Measurements from ENCODE around the gene ZRANB1. TPM values are rescaled to one million over a fixed set of nuclear protein-coding genes. Genes with fewer than 3 reads are reported as not detected.

ZRANB1 gene
- total and polyA plus RNA-seq, 2 of the 13 experiments (the other 11 are each of a cell fraction or from before 2014, with no cell fraction given): 10.3 to 19.6 TPM

- 95% methylated on average over 5 of the region's 5 CpGs for WGBS (ENCODE audit: low lambda C conversion rate)
- POLR2A ChIA-PET: no interaction called here
- no peak overlapping the region for H3K27ac ChIP-seq (ENCODE audit: extremely low read length, insufficient read depth, low read length)
- no peak for TF ChIP-seq GFI1 (CRISPR knock-in tag; IDR thresholded peaks at IDR 0.05; ENCODE audit: borderline replicate concordance)
- no peak for TF ChIP-seq THAP8 (CRISPR knock-in tag; IDR thresholded peaks at IDR 0.05; ENCODE audit: borderline replicate concordance)
- peak; percentile 81 for TF ChIP-seq ZNF121 (CRISPR knock-in tag; IDR thresholded peaks at IDR 0.05)
- TF ChIP-seq FOSL1 (CRISPR knock-in tag; IDR thresholded peaks at IDR 0.05; ENCODE audit: borderline replicate concordance): no peak
- TF ChIP-seq ZNF263 (CRISPR knock-in tag; IDR thresholded peaks at IDR 0.05): no peak
- peaks cover 0 to 14% of the 10 kb centered on the region in 2 experiments; a peak in 2 of 5 replicates for H3K36me3 ChIP-seq (replicated peaks in 1 of 2; ENCODE audit: control insufficient read depth in 1 of 2, insufficient read depth in 2 of 2, low read length in 2 of 2)
- H4K20me1 ChIP-seq (ENCODE audit: insufficient read depth, low read length): peaks cover 81% of the 10 kb centered on the region
- no peaks in the 10 kb centered on the region for H3K9me3 ChIP-seq (ENCODE audit: low read length)
- BruUV-seq (replicated peaks): no TSS peak
- intact Hi-C loops (cut with micrococcal nuclease; ENCODE audit: unreplicated experiment): no loop called here
- no peaks in the 10 kb centered on the region; a peak in 1 of 5 replicates for H3K27me3 ChIP-seq (ENCODE audit: control insufficient read depth in 1 of 2, insufficient read depth in 2 of 2, low read length in 2 of 2)
- FAIRE-seq (no peak), DNase-seq (ENCODE audit: low spot score) (no peak), ATAC-seq (no peak)
- H3K79me2 ChIP-seq (ENCODE audit: insufficient read depth, low read length): peaks cover 95% of the 10 kb centered on the region
- CTCF ChIA-PET (ENCODE audit: low intra/inter-chr PET ratio, low total read pairs): no interaction called here
- peaks cover 35% of the 10 kb centered on the region for H3K4me1 ChIP-seq (ENCODE audit: insufficient read depth, low read length)
- H3K4me2 ChIP-seq (ENCODE audit: low read depth, low read length): no peak overlapping the region
- no peak overlapping the region for H2AFZ ChIP-seq (ENCODE audit: low read length)
- H3K4me3 ChIP-seq (replicated peaks in 1 of 3; ENCODE audit: insufficient read depth in 1 of 3, low read depth in 2 of 3, low read length in 3 of 3): no peak overlapping the region
- in situ Hi-C loops (cut with HindIII; ENCODE audit: extremely low pct_ligation_motif_present, low pct_unique_long_range_greater_than_20kb): no loop called here
- no peak overlapping the region for H3K9ac ChIP-seq (ENCODE audit: insufficient read depth, low read depth, low read length)
Measured at GRCh38 chr10:124923684-124924083, 18.2 kb upstream of the ZRANB1 start.

GRCh38 chr10:124926548-124926947, 15.4 kb upstream of the ZRANB1 start:
- intact Hi-C loops (cut with micrococcal nuclease; ENCODE audit: unreplicated experiment): no loop called here
- TF ChIP-seq PRDM4 (CRISPR knock-in tag; IDR thresholded peaks at IDR 0.05; ENCODE audit: borderline replicate concordance) (no peak), PAX8 (CRISPR knock-in tag; IDR thresholded peaks at IDR 0.05; ENCODE audit: borderline replicate concordance) (no peak), ZNF607 (CRISPR knock-in tag; IDR thresholded peaks at IDR 0.05; ENCODE audit: borderline replicate concordance) (no peak), ZNF10 (CRISPR knock-in tag; IDR thresholded peaks at IDR 0.05; ENCODE audit: borderline replicate concordance, low read depth) (no peak), ZFP37 (CRISPR knock-in tag; IDR thresholded peaks at IDR 0.05; ENCODE audit: borderline replicate concordance) (no peak), ARHGAP35 (CRISPR knock-in tag; IDR thresholded peaks at IDR 0.05; ENCODE audit: borderline replicate concordance) (no peak), E2F2 (CRISPR knock-in tag; IDR thresholded peaks at IDR 0.05; ENCODE audit: borderline replicate concordance) (no peak), GATAD1 (CRISPR knock-in tag; IDR thresholded peaks at IDR 0.05) (no peak), SSRP1 (CRISPR knock-in tag; IDR thresholded peaks at IDR 0.05) (no peak)

More at GRCh38 chr10:124926548-124926947, 15.4 kb upstream of the ZRANB1 start:
- in situ Hi-C loops (cut with HindIII; ENCODE audit: extremely low pct_ligation_motif_present, low pct_unique_long_range_greater_than_20kb): no loop called here
- Histone ChIP-seq H4K20me1 (ENCODE audit: insufficient read depth, low read length) (peaks cover 62% of the 10 kb centered on the region), H3K4me2 (ENCODE audit: low read depth, low read length) (no peak overlapping the region), H3K36me3 (replicated peaks in 1 of 2; ENCODE audit: control insufficient read depth in 1 of 2, insufficient read depth in 2 of 2, low read length in 2 of 2) (peaks cover 0 to 14% of the 10 kb centered on the region in 2 experiments; a peak in 2 of 5 replicates), H3K4me1 (ENCODE audit: insufficient read depth, low read length) (peaks cover 16% of the 10 kb centered on the region), H3K27me3 (ENCODE audit: control insufficient read depth in 1 of 2, insufficient read depth in 2 of 2, low read length in 2 of 2) (no peaks in the 10 kb centered on the region), H3K27ac (ENCODE audit: extremely low read length, insufficient read depth, low read length) (no peak overlapping the region), H3K4me3 (replicated peaks in 1 of 3; ENCODE audit: insufficient read depth in 1 of 3, low read depth in 2 of 3, low read length in 3 of 3) (no peak overlapping the region), H3K9ac (ENCODE audit: insufficient read depth, low read depth, low read length) (no peak overlapping the region), H2AFZ (ENCODE audit: low read length) (no peak overlapping the region), H3K9me3 (ENCODE audit: low read length) (no peaks in the 10 kb centered on the region), H3K79me2 (ENCODE audit: insufficient read depth, low read length) (peaks cover 91% of the 10 kb centered on the region)
- 92% methylated on average over 5 of the region's 5 CpGs for WGBS (ENCODE audit: low lambda C conversion rate)
- DNase-seq (ENCODE audit: low spot score) (no peak), FAIRE-seq (no peak), ATAC-seq (no peak)
- ChIA-PET CTCF (ENCODE audit: low intra/inter-chr PET ratio, low total read pairs) (interaction anchor here (0.6 kb wide), 1 partner anchor 99 kb away, joined by 3 read pairs; no protein-coding TSS in a partner anchor), POLR2A (interaction anchor here (0.8 kb wide), 1 partner anchor 10 kb away, joined by 3 read pairs; no protein-coding TSS in a partner anchor)
- BruUV-seq (replicated peaks): no TSS peak

All from HepG2 (cell line).